ENCODE results near the gene PSMA8. TPM values are rescaled to one million over a fixed set of nuclear protein-coding genes. Genes with fewer than 3 reads are reported as not detected.
A peak's percentile ranks its signal among the peaks of the same experiment; 100 is the strongest.
"Not testable (repeated sequence)": the region's sequence is repeated elsewhere in the genome, so short reads cannot be mapped to it uniquely, and the experiment has no call there.

The PSMA8 gene
- total RNA-seq, 1 donor from 2014 or later, result 0.49 TPM

DNA sequence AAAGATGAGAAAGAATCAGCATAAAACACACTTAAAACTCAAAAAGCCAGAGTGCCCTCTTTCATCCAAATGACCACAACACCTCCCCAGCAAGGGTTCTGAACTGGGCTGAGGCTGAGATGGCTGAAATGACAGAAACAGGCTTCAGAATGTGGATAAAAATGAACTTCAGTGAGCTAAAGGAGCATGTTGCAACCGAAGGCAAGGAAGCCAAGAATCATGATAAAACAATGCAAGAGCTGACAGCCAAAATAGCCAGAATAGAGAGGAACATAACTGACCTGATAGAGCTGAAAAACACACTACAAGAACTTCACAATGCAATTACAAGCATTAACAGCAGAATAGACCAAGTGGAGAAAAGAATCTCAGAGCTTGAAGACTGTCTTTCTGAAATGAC lies 12.2 kb upstream of the PSMA8 start:
- no peaks in the 10 kb centered on the region for H3K36me3 Mint-ChIP-seq (ENCODE audit: low read depth)

DNA sequence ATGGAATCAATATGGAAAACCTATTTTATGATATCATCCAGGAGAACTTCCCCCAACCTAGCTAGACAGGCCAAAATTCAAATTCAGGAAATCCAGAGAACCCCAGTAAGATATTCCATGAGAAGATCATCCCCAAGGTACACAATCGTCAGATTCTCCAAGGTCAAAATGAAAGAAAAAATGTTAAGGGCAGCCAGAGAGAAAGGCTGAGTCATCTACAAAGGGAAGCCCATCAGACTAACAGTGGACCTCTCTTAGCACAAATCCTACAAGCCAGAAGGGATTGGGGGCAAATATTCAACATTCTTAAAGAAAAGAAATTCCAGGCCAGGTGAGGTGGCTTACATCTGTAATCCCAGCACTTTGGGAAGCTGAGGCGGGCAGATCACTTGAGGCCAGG lies 11.7 kb upstream of the PSMA8 start:
- DNase-seq (ENCODE audit: low spot score); H3K4me1 Mint-ChIP-seq (ENCODE audit: low read depth); H3K36me3 Mint-ChIP-seq (ENCODE audit: low read depth); H3K4me3 Mint-ChIP-seq; H3K27me3 Mint-ChIP-seq (ENCODE audit: insufficient read depth); H3K27ac Mint-ChIP-seq; intact Hi-C loops (cut with micrococcal nuclease): not testable (repeated sequence)
- H3K9me3 Mint-ChIP-seq, result peaks cover 15% of the 10 kb centered on the region

More for the DNA sequence above, 12.2 kb upstream of the PSMA8 start:
- Mint-ChIP-seq H3K4me1 (ENCODE audit: low read depth) (no peaks in the 10 kb centered on the region), H3K9me3 (peaks cover 15% of the 10 kb centered on the region), H3K27me3 (ENCODE audit: insufficient read depth) (peaks cover 2% of the 10 kb centered on the region), H3K27ac (no peak overlapping the region), H3K4me3 (no peak overlapping the region)
- DNase-seq (ENCODE audit: low spot score), result no peak
- intact Hi-C loops (cut with micrococcal nuclease), result no loop called here

DNA sequence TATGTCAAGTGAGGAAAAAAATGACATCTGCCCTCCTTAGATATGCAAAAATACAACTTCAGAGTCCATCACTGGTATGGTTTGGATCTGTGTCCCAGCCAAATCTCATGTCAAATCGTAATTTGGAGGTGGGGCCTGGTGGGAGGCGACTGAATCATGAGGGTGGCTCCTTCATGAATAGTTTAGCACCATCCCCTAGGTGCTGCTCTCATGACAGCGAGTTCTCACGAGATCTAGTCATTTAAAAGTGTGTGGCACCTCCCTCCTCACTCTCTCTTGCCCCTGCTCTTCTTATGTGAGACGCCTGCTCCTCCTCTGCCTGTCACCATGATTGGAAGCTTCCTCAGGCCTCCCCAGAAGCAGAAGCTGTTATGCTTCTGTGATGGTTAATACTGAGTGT lies 5.9 kb upstream of the PSMA8 start:
- Mint-ChIP-seq H3K4me3 (no peak overlapping the region), H3K27ac (no peak overlapping the region), H3K4me1 (ENCODE audit: low read depth) (no peaks in the 10 kb centered on the region), H3K36me3 (ENCODE audit: low read depth) (no peaks in the 10 kb centered on the region), H3K9me3 (peaks cover 13% of the 10 kb centered on the region), H3K27me3 (ENCODE audit: insufficient read depth) (no peaks in the 10 kb centered on the region)
- no peak for DNase-seq (ENCODE audit: low spot score)
- intact Hi-C loops (cut with micrococcal nuclease), result no loop called here

DNA sequence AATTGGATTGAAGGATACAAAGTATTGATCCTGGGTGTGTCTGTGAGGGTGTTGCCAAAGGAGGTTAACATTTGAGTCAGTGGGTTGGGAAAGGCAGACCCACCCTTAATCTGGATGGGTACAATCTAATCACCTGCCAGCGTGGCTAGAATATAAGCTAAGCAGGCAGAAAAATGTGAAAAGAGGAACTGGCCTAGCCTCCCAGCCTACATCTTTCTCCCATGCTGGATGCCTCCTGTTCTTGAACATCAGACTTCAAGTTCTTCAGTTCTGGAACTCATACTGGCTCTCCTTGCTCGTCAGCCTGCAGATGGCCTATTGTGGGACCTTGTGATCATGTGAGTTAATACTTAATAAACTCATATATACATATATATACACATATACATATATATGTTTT lies 5.5 kb upstream of the PSMA8 start:
- H3K27ac Mint-ChIP-seq; H3K36me3 Mint-ChIP-seq (ENCODE audit: low read depth); DNase-seq (ENCODE audit: low spot score); H3K9me3 Mint-ChIP-seq; intact Hi-C loops (cut with micrococcal nuclease); H3K27me3 Mint-ChIP-seq (ENCODE audit: insufficient read depth); H3K4me3 Mint-ChIP-seq; H3K4me1 Mint-ChIP-seq (ENCODE audit: low read depth): not testable (repeated sequence)

DNA sequence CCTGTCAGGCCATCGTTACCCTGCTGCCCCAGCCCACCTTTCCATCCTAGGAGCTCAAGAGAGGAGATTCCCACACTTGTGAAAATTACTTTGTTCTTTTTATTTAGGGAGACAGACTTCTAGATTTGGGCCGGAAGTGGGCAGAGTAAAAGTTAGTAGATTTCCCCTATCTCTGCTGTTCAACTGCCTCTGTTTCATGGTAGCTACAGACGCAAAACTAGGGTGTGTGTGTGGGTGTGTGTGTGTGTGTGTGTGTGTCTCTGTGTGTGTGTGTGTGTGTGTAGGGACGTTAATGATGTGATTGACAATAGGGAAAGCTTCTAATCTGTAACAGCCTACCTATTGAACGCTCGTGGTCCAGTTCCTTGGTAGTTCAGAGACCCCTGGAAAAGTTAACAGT lies 438 bp downstream of the PSMA8 start:
- peak overlapping the region; percentile 79 for H3K4me3 Mint-ChIP-seq
- peak overlapping the region; percentile 59 for H3K27ac Mint-ChIP-seq
- no peak for DNase-seq (ENCODE audit: low spot score)
- no peaks in the 10 kb centered on the region for H3K9me3 Mint-ChIP-seq
- no peaks in the 10 kb centered on the region for H3K36me3 Mint-ChIP-seq (ENCODE audit: low read depth)
- H3K4me1 Mint-ChIP-seq (ENCODE audit: low read depth), result no peaks in the 10 kb centered on the region
- H3K27me3 Mint-ChIP-seq (ENCODE audit: insufficient read depth), result peaks cover 3% of the 10 kb centered on the region
- intact Hi-C loops (cut with micrococcal nuclease), result no loop called here

DNA sequence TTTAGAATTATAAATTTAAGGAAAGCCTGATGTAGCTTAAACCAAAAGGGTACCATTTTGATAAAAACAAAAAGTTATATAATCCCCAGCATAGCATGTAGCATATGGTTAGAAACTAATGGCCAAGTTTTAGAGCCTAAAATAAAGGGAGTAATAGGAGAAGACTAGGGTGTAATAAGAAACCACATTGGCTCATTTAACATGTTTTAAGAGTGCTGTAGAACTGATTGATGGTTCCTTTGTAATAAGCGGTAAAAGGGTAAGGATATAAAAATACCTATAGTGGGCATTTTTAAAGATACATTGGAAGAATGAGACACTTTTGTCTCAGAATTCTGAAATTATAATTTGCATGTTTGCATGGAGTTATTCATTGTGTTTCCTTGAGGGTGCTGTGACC lies 1.9 kb downstream of the PSMA8 start:
- DNase-seq (ENCODE audit: low spot score), result no peak
- Mint-ChIP-seq H3K36me3 (ENCODE audit: low read depth) (no peaks in the 10 kb centered on the region), H3K27me3 (ENCODE audit: insufficient read depth) (peaks cover 3% of the 10 kb centered on the region), H3K4me1 (ENCODE audit: low read depth) (no peaks in the 10 kb centered on the region), H3K4me3 (no peak overlapping the region), H3K9me3 (no peaks in the 10 kb centered on the region), H3K27ac (no peak overlapping the region)
- intact Hi-C loops (cut with micrococcal nuclease), result no loop called here

DNA sequence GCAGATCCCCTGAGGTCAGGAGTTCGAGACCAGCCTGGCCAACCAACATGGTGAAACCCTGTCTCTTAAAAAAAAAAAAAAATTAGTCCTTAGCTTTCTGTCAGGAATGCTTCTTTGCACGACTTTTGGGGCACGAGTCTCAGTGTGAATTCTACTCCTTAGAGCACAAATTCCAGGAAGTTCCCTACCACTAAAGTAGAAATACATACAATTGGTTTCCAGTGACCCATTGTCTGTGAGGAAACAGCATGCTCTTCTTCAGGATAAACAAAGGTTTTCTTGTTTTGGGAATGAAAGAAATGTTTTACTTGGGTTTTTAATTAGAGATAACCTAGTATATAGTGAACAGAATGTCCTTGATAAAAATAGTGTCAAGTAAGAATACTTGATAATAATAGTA lies 23.7 kb downstream of the PSMA8 start:
- Mint-ChIP-seq H3K27ac (no peak overlapping the region), H3K36me3 (ENCODE audit: low read depth) (no peaks in the 10 kb centered on the region), H3K9me3 (no peaks in the 10 kb centered on the region), H3K27me3 (ENCODE audit: insufficient read depth) (peaks cover 11% of the 10 kb centered on the region), H3K4me1 (ENCODE audit: low read depth) (no peaks in the 10 kb centered on the region), H3K4me3 (no peak overlapping the region)
- no peak for DNase-seq (ENCODE audit: low spot score)
- intact Hi-C loops (cut with micrococcal nuclease), result loop anchor here (10.0 kb wide), 1 partner anchor 63 kb away; the partner anchor contains the start of gene SS18

DNA sequence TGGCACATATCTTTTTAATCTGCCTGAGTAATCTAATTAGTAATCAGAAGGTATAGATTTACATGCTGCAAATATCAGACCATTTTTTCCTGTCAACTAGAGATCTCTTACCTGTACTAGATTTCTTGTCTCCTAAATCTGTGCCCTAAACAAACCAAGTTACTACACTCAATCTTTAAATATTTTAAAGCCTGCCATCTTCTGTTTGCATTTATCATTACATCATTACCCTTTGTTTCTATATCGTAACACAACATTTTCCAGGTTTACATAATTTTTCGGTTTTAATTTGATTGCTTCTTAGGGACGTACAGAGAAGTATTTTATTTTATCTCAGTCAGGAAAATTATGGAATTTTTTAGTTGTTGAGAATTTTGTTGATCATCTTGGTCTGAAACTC lies 25.7 kb downstream of the PSMA8 start:
- DNase-seq (ENCODE audit: low spot score), result no peak
- Mint-ChIP-seq H3K9me3 (no peaks in the 10 kb centered on the region), H3K27ac (no peak overlapping the region), H3K27me3 (ENCODE audit: insufficient read depth) (peaks cover 13% of the 10 kb centered on the region), H3K4me1 (ENCODE audit: low read depth) (no peaks in the 10 kb centered on the region), H3K4me3 (no peak overlapping the region), H3K36me3 (ENCODE audit: low read depth) (no peaks in the 10 kb centered on the region)
- intact Hi-C loops (cut with micrococcal nuclease), result loop anchor here (1.0 to 10.0 kb wide), 2 partner anchors 65 to 238 kb away; partner anchors contain the start of gene SS18

DNA sequence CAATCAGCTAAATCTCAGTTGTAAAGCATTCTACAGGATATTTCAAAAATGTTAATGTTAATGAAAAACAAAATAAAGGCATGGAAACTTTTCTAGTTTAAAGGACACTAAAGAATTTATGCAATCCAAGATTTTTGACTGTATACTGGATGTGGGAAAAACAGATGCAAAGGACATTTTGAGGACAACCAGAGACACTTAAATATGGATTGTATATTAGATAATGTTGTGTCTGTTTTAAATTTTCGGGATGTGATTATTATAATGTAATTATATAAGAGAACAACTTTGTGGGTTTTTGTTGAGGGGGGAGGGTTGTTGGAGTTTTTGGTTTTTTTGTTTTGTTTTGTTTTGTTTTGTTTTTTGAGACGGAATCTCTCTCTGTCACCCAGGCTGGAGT lies 30.9 kb downstream of the PSMA8 start:
- Mint-ChIP-seq H3K27ac (no peak overlapping the region), H3K9me3 (no peaks in the 10 kb centered on the region), H3K4me3 (no peak overlapping the region), H3K27me3 (ENCODE audit: insufficient read depth) (peaks cover 3% of the 10 kb centered on the region), H3K36me3 (ENCODE audit: low read depth) (no peaks in the 10 kb centered on the region), H3K4me1 (ENCODE audit: low read depth) (no peaks in the 10 kb centered on the region)
- DNase-seq (ENCODE audit: low spot score), result no peak
- intact Hi-C loops (cut with micrococcal nuclease), result no loop called here

DNA sequence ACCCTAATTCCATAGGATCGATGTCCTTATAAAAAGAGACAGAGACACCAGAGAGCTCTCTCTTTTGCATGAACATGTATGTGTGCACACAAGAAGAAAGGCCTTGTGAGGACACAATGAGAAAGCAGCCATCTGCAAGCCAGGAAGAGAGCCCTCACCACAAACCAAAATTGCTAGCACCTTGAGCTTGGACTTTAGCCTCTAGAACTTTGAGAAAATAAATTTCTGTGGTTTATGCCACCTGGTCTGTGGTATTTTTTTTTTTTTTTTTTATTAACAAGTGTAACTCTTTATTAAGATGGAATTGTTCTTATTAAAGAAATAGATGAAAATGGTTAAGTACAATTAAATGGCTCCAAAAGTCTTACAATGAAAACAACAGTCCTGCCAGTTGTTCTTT lies 33.9 kb downstream of the PSMA8 start:
- H3K36me3 Mint-ChIP-seq (ENCODE audit: low read depth); H3K27me3 Mint-ChIP-seq (ENCODE audit: insufficient read depth); H3K4me1 Mint-ChIP-seq (ENCODE audit: low read depth); DNase-seq (ENCODE audit: low spot score); H3K9me3 Mint-ChIP-seq; H3K4me3 Mint-ChIP-seq; intact Hi-C loops (cut with micrococcal nuclease); H3K27ac Mint-ChIP-seq: not testable (repeated sequence)

DNA sequence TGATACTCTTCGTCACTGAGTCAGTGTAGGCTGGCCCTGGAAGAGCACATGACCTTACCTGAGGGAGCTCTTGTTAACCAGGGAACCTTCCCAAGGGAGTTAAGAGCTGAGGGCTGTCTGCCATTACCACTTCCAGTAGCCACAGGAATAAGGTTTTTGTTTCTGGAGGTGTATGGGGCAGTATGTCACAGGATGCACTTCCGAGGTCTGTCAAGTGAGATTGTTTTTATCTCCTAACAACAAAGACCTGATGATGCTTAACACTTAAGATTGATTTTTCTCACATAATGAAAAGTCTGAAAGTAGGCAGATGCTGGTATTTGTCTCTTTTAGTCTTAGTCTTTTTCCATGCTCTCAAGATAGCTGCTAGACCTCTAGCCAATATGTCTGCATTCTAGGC lies 41.8 kb downstream of the PSMA8 start:
- Mint-ChIP-seq H3K4me3 (no peak overlapping the region), H3K9me3 (no peaks in the 10 kb centered on the region), H3K4me1 (ENCODE audit: low read depth) (peaks cover 10% of the 10 kb centered on the region), H3K27ac (no peak overlapping the region), H3K36me3 (ENCODE audit: low read depth) (no peaks in the 10 kb centered on the region), H3K27me3 (ENCODE audit: insufficient read depth) (peaks cover 3% of the 10 kb centered on the region)
- intact Hi-C loops (cut with micrococcal nuclease), result no loop called here
- no peak for DNase-seq (ENCODE audit: low spot score)

DNA sequence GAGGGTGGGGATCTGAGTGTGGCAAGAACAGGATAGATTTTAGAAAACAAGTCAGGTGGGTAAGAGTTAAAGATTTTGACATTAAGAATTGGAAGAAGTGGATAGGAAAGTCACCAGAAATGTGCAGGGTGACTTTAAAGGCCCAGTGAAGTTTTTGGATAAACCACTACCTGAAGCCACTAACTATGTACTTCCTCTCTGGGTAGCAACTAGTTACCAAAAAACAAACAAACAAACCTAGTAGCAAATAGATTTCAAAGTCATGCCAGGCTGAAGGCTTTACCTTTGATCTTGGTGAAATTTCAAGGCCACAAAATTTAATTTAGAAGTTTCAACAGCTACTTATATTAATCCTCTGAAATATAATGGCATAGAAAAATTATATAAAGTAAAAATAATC lies 42.5 kb downstream of the PSMA8 start:
- peaks cover 10% of the 10 kb centered on the region for H3K4me1 Mint-ChIP-seq (ENCODE audit: low read depth)
- no peaks in the 10 kb centered on the region for H3K9me3 Mint-ChIP-seq
- no peak for DNase-seq (ENCODE audit: low spot score)
- intact Hi-C loops (cut with micrococcal nuclease), result no loop called here
- H3K4me3 Mint-ChIP-seq, result no peak overlapping the region
- no peaks in the 10 kb centered on the region for H3K36me3 Mint-ChIP-seq (ENCODE audit: low read depth)
- no peak overlapping the region for H3K27ac Mint-ChIP-seq
- H3K27me3 Mint-ChIP-seq (ENCODE audit: insufficient read depth), result peaks cover 3% of the 10 kb centered on the region

DNA sequence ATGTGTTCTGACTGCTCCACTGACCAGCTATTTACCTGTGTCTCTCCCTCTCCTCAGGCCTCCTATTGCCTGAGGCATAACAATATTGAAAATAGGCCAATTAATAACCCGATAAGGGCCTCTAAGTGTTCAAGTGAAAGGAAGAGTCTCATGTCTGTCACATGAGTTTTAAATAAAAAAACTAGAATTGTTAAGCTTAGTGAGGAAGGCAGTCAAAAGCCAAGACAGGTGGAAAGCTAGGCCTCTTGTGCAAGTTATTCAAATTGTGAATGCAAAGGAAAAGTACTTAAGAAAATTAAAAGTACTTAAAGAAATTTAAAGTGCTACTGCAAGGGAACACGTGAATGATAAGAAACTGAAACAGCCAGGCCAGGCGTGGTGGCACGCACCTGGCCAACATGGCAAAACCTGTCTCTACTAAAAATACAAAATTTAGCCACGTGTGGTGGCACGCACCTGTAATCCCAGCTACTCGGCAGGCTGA lies 47.7 kb downstream of the PSMA8 start:
- H3K4me3 Mint-ChIP-seq, result no peak overlapping the region
- intact Hi-C loops (cut with micrococcal nuclease), result no loop called here
- no peaks in the 10 kb centered on the region for H3K9me3 Mint-ChIP-seq
- no peak overlapping the region for H3K27ac Mint-ChIP-seq
- H3K36me3 Mint-ChIP-seq (ENCODE audit: low read depth), result no peaks in the 10 kb centered on the region
- no peaks in the 10 kb centered on the region for H3K27me3 Mint-ChIP-seq (ENCODE audit: insufficient read depth)
- H3K4me1 Mint-ChIP-seq (ENCODE audit: low read depth), result no peaks in the 10 kb centered on the region
- no peak for DNase-seq (ENCODE audit: low spot score)

DNA sequence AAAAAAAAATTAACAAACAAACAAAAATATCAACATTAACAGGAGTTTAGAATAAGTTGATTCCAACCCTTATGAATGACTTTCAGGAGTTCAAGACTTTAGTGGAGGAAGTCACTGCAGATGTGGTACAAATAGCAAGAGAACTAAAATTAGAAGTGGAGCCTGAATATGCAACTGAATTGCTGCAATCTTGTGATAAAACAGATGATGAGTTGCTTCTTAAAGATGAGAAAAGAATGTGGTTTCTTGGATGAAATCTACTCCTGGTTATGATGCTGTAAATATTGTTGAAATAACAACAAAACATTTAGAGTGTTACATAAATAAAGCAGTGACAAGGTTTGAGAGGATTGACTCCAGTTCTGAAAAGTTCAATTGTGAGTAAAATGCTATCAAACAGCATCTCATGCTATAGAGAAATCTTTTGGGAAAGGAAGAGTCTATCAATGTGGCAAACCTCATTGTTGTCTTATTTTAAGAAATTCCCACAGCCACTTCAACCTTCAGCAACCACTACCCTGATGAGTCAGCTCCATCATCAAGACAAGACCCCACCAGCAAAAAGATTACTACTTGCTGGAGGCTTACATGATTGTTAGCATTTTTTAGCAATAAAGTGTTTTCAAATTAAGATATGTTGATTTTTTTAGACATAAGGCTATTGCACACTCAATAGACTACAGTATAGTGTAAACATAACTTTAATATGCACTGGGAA lies 49.9 kb downstream of the PSMA8 start:
- DNase-seq (ENCODE audit: low spot score), result no peak
- no peaks in the 10 kb centered on the region for H3K27me3 Mint-ChIP-seq (ENCODE audit: insufficient read depth)
- no peaks in the 10 kb centered on the region for H3K36me3 Mint-ChIP-seq (ENCODE audit: low read depth)
- intact Hi-C loops (cut with micrococcal nuclease), result no loop called here
- H3K4me1 Mint-ChIP-seq (ENCODE audit: low read depth), result no peaks in the 10 kb centered on the region
- H3K27ac Mint-ChIP-seq, result no peak overlapping the region
- H3K4me3 Mint-ChIP-seq, result no peak overlapping the region
- peaks cover 4% of the 10 kb centered on the region for H3K9me3 Mint-ChIP-seq
